ENCODE results near the gene ABI2. TPM values are rescaled to one million over a fixed set of nuclear protein-coding genes. Genes with fewer than 3 reads are reported as not detected.

ABI2 gene
- total RNA-seq, 2 experiments from 2014 or later, result 28.5 to 32.1 TPM

DNA sequence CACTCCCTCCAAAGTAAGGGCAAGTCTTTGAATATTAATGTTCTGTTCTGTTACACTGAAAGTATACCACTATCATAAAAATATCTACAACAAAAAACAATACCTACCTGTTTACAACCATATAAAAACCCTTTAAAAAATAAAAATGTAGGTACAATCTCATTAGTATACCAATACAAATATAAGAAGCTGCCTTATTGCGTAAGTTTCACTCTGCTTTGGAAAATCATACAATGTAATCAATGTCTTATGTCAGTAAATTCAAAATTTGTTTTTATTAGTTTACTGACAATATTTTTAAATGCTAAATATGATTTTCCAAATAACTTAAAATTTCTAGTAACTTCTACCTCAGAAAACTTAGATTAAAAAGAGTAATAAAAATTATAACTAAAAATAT lies 134.1 kb downstream of the ABI2 start:
- DNase-seq (no peak), ATAC-seq (no peak)
- Mint-ChIP-seq H3K36me3 (ENCODE audit: low read depth) (no peaks in the 10 kb centered on the region), H3K4me1 (ENCODE audit: low read depth) (no peaks in the 10 kb centered on the region), H3K27me3 (ENCODE audit: low read depth) (no peaks in the 10 kb centered on the region), H3K9me3 (ENCODE audit: insufficient read depth) (no peaks in the 10 kb centered on the region), H3K4me3 (no peak overlapping the region), H3K27ac (no peak overlapping the region)
- ChIA-PET CTCF (interaction anchor here (1.6 to 2.0 kb wide), 2 partner anchors 8 to 353 kb away, joined by 5 to 9 read pairs; no protein-coding TSS in a partner anchor), POLR2A (no interaction called here)

DNA sequence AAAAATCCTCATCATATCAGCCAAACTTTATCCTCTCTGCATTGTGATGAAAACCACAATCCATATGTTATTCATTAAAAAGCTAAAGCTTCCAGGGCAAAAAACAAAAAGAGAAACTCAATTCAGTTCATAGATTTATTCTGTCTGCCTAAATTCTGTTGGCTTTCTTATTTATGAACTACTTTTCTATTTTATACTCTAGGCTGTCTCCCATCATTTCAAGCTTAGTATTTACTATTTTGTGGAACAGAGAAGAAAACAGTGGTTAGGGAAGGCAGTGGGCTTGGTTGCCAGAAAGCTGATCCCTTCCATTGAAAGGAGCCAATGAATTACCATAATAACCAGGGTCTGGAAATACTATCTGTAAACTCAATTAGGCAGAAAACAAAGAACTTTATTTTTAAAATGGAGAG lies 135.1 kb downstream of the ABI2 start:
- H3K27ac Mint-ChIP-seq, result no peak overlapping the region
- POLR2A ChIA-PET, result no interaction called here
- no peak overlapping the region for H3K4me3 Mint-ChIP-seq
- ATAC-seq (no peak), DNase-seq (no peak)
- H3K27me3 Mint-ChIP-seq (ENCODE audit: low read depth), result no peaks in the 10 kb centered on the region
- CTCF ChIA-PET, result interaction anchor here (1.6 to 2.0 kb wide), 2 partner anchors 9 to 352 kb away, joined by 5 to 9 read pairs; no protein-coding TSS in a partner anchor
- no peaks in the 10 kb centered on the region for H3K36me3 Mint-ChIP-seq (ENCODE audit: low read depth)
- no peaks in the 10 kb centered on the region for H3K9me3 Mint-ChIP-seq (ENCODE audit: insufficient read depth)
- H3K4me1 Mint-ChIP-seq (ENCODE audit: low read depth), result no peaks in the 10 kb centered on the region

GRCh38 chr2:203469546-203469945 lies 141.4 kb downstream of the ABI2 start:
- Mint-ChIP-seq H3K27me3 (ENCODE audit: low read depth) (peaks cover 7% of the 10 kb centered on the region), H3K27ac (no peak overlapping the region), H3K4me3 (no peak overlapping the region), H3K9me3 (ENCODE audit: insufficient read depth) (no peaks in the 10 kb centered on the region), H3K4me1 (ENCODE audit: low read depth) (no peaks in the 10 kb centered on the region), H3K36me3 (ENCODE audit: low read depth) (no peaks in the 10 kb centered on the region)
- ATAC-seq, result no peak
- POLR2A ChIA-PET, result no interaction called here
- no peak for DNase-seq
- CTCF ChIA-PET, result interaction anchor here (2.1 to 2.3 kb wide), 2 partner anchors 15 to 346 kb away, joined by 6 read pairs; no protein-coding TSS in a partner anchor

- Mint-ChIP-seq H3K27me3 (ENCODE audit: low read depth) (peaks cover 7% of the 10 kb centered on the region), H3K4me3 (no peak overlapping the region), H3K27ac (no peak overlapping the region), H3K9me3 (ENCODE audit: insufficient read depth) (no peaks in the 10 kb centered on the region), H3K36me3 (ENCODE audit: low read depth) (no peaks in the 10 kb centered on the region), H3K4me1 (ENCODE audit: low read depth) (no peaks in the 10 kb centered on the region)
- DNase-seq (no peak), ATAC-seq (no peak)
- ChIA-PET CTCF (no interaction called here), POLR2A (no interaction called here)
These were observed 142.2 kb downstream of the ABI2 start for GRCh38 chr2:203470371-203470770.

DNA sequence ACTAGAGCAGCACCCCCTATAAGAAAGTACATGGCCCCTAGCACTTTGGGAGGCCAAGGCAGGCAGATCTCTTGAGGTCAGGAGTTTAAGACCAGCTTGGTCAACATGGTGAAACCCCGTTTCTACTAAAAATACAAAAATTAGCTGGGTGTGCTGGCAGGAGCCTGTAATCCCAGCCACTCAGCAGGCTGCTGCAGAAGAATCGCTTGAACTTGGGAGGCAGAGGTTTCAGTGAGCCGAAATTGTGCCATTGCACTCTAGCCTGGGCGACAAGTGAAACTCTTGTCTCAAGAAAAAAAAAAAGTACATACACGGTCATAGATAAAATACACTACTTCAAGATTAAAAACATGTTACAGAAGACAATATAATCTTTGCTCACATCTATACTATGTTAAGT lies 143.1 kb downstream of the ABI2 start:
- no peaks in the 10 kb centered on the region for H3K9me3 Mint-ChIP-seq (ENCODE audit: insufficient read depth)
- POLR2A ChIA-PET, result no interaction called here
- ATAC-seq (no peak), DNase-seq (no peak)
- H3K36me3 Mint-ChIP-seq (ENCODE audit: low read depth), result no peaks in the 10 kb centered on the region
- H3K4me3 Mint-ChIP-seq, result no peak overlapping the region
- peaks cover 7% of the 10 kb centered on the region for H3K27me3 Mint-ChIP-seq (ENCODE audit: low read depth)
- H3K27ac Mint-ChIP-seq, result no peak overlapping the region
- H3K4me1 Mint-ChIP-seq (ENCODE audit: low read depth), result no peaks in the 10 kb centered on the region
- CTCF ChIA-PET, result interaction anchor here (2.0 kb wide), 1 partner anchor 17 kb away, joined by 7 read pairs; no protein-coding TSS in a partner anchor

GRCh38 chr2:203476881-203477280 lies 148.7 kb downstream of the ABI2 start:
- DNase-seq (no peak), ATAC-seq (no peak)
- Mint-ChIP-seq H3K27ac (no peak overlapping the region), H3K4me3 (no peak overlapping the region), H3K4me1 (ENCODE audit: low read depth) (no peaks in the 10 kb centered on the region), H3K36me3 (ENCODE audit: low read depth) (no peaks in the 10 kb centered on the region), H3K27me3 (ENCODE audit: low read depth) (no peaks in the 10 kb centered on the region), H3K9me3 (ENCODE audit: insufficient read depth) (no peaks in the 10 kb centered on the region)
- CTCF ChIA-PET, result interaction anchor here (1.4 kb wide), 1 partner anchor 339 kb away, joined by 3 read pairs; no protein-coding TSS in a partner anchor
- POLR2A ChIA-PET, result no interaction called here

DNA sequence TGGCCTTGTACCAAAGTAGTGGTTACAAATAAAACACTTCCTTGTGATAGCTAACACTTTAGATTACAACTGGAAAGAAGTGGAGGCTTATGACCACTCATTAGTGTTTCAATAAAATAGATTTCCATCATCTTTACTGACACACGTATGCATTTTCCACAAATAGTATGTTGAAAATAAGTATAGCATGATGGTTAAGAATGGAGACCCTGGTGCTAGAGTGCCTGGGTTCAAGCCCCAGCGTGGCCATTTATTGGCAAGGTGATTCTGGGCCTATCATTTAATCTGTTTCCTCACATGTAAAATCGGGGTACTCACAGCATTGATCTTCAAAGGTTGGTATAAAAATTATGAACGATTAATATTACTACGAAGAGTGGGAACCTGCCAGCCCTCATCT lies 152.4 kb downstream of the ABI2 start:
- Mint-ChIP-seq H3K27me3 (ENCODE audit: low read depth) (no peaks in the 10 kb centered on the region), H3K36me3 (ENCODE audit: low read depth) (no peaks in the 10 kb centered on the region), H3K4me3 (no peak overlapping the region), H3K9me3 (ENCODE audit: insufficient read depth) (no peaks in the 10 kb centered on the region), H3K4me1 (ENCODE audit: low read depth) (peaks cover 4% of the 10 kb centered on the region), H3K27ac (no peak overlapping the region)
- POLR2A ChIA-PET, result interaction anchor here (0.5 kb wide), 1 partner anchor 21 kb away, joined by 3 read pairs; no protein-coding TSS in a partner anchor
- no peak for DNase-seq
- CTCF ChIA-PET, result interaction anchor here (1.3 kb wide), 1 partner anchor 335 kb away, joined by 10 read pairs; no protein-coding TSS in a partner anchor
- no peak for ATAC-seq

DNA sequence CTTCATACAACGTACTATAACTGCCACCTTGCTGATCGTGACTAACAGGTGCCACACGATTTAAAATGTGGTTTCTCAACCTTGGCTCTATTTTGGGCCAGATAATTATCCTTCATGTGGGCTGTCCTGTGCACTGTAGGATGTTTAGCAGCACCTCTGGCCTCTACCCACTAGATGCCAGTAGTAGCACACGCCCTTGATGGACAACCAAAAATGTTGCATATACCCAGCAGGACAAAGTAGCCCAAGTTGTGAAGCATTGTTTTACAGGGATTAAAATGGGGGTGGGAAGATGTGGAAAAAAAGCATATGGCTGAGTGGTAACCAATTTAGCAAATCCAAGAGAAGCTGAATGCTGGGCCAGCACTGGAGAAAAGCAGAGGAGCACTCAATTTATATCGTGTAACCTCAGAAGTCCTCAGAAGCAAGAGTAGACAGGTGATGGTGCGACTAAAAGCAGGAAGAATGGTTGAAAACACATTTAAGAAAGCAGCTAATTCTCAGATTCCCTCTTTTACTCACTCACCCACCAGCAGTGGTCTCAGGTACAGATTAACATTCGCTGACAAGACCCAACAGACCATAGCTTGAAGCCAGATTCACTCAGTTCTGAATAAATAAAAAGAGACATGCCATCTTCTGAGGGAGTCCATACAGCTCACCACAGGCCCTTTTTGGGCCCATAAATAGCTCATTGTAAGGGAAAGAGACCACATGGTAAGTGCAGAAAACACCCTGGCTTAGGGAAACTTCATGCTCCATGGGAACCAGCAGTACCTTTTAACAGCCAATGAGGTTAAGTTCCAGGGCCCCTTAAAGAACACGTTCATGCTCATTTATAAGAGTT lies 156.3 kb downstream of the ABI2 start:
- ChIA-PET POLR2A (interaction anchor here (0.7 to 1.1 kb wide), 3 partner anchors 327 to 333 kb away, joined by 3 to 5 read pairs (median 4); no protein-coding TSS in a partner anchor), CTCF (interaction anchor here (0.8 to 5.1 kb wide), 27 partner anchors 9 to 431 kb away, joined by 3 to 132 read pairs (median 4); partner anchors contain the start of gene CTLA4)
- DNase-seq, result peak; percentile 61
- H3K9me3 Mint-ChIP-seq (ENCODE audit: insufficient read depth), result no peaks in the 10 kb centered on the region
- H3K4me1 Mint-ChIP-seq (ENCODE audit: low read depth), result peaks cover 4% of the 10 kb centered on the region
- H3K27ac Mint-ChIP-seq, result no peak overlapping the region
- no peaks in the 10 kb centered on the region for H3K36me3 Mint-ChIP-seq (ENCODE audit: low read depth)
- ATAC-seq, result peak; percentile 77
- no peaks in the 10 kb centered on the region for H3K27me3 Mint-ChIP-seq (ENCODE audit: low read depth)
- no peak overlapping the region for H3K4me3 Mint-ChIP-seq

DNA sequence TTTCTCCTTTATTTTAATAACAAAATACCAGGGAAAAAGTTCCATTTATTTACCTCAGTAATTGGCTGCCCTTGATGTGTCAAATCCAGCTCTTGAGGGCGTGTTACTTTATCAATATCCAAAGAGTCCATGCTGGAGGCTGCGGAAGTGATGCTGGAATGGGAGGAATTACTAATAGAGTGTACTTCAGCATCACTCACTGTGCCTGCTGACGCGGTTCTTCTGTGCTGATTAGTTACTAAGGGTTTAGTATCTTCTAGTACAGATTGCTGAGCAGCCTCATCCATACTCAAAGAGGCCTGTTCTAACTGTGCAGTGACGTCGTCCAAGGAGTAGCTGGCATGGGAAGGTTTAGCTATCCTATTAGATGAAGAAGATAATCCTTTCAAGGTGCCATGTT lies 161.3 kb downstream of the ABI2 start:
- Mint-ChIP-seq H3K27ac (no peak overlapping the region), H3K9me3 (ENCODE audit: insufficient read depth) (no peaks in the 10 kb centered on the region), H3K4me1 (ENCODE audit: low read depth) (peaks cover 5% of the 10 kb centered on the region), H3K4me3 (no peak overlapping the region), H3K36me3 (ENCODE audit: low read depth) (no peaks in the 10 kb centered on the region), H3K27me3 (ENCODE audit: low read depth) (no peaks in the 10 kb centered on the region)
- no peak for DNase-seq
- no peak for ATAC-seq
- ChIA-PET CTCF (interaction anchor here (0.9 to 1.2 kb wide), 2 partner anchors 324 to 326 kb away, joined by 5 read pairs; no protein-coding TSS in a partner anchor), POLR2A (no interaction called here)

- ChIA-PET POLR2A (no interaction called here), CTCF (no interaction called here)
- Mint-ChIP-seq H3K36me3 (ENCODE audit: low read depth) (no peaks in the 10 kb centered on the region), H3K9me3 (ENCODE audit: insufficient read depth) (no peaks in the 10 kb centered on the region), H3K27me3 (ENCODE audit: low read depth) (no peaks in the 10 kb centered on the region), H3K4me1 (ENCODE audit: low read depth) (peaks cover 5% of the 10 kb centered on the region), H3K4me3 (no peak overlapping the region), H3K27ac (no peak overlapping the region)
- no peak for DNase-seq
- ATAC-seq, result no peak
These were observed 162.2 kb downstream of the ABI2 start for GRCh38 chr2:203490391-203490790.

- Mint-ChIP-seq H3K36me3 (ENCODE audit: low read depth) (no peaks in the 10 kb centered on the region), H3K27me3 (ENCODE audit: low read depth) (no peaks in the 10 kb centered on the region), H3K4me1 (ENCODE audit: low read depth) (peaks cover 5% of the 10 kb centered on the region), H3K27ac (no peak overlapping the region), H3K9me3 (ENCODE audit: insufficient read depth) (no peaks in the 10 kb centered on the region), H3K4me3 (no peak overlapping the region)
- ChIA-PET CTCF (interaction anchor here (1.6 kb wide), 1 partner anchor 322 kb away, joined by 7 read pairs; no protein-coding TSS in a partner anchor), POLR2A (no interaction called here)
- ATAC-seq, result no peak
- no peak for DNase-seq
These were observed 164.8 kb downstream of the ABI2 start for GRCh38 chr2:203492965-203493364.
